GM19395 (cell line): ENCODE results near the gene BLNK.

Source experiments
- ATAC-seq: cut with Tn5 transposase; IDR thresholded peaks from one replicate; pipeline ENCODE4 v1.9.1; 2021; ENCODE audit warnings: mild to moderate bottlenecking, moderate library complexity; ENCODE audit not compliant: unreplicated experiment

BLNK gene

DNA sequence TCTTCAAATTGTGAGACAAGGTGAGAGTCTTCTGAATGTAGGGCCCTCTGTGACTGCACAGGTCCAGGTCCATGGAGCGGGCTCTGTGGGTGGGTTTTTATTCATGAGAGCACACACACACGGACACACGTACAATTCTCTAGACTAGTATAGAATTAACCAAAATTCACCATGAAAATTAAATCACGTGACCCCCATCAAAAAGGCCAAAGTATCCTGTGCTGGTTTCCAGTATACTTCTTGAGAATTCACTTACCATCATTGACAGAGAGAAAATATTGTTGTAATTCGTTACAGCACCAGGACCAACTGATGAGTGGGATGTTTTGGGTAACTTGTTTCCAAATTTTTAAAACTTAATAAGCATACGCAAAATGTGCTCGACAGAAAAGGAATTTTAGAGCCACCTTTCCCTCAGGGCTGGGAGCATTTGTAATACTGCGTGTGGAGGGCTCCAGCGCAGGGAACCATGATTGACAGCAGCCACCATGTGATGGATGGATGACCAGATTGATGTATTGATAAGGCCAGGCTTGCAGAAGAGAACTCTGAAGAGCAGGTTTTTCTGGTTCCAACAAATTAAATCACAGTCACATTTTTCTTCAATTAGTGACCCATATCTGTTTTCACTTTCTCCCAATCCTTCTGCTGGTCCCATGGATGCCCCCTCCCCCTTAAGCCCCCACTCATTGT, 18.0 kb upstream of the BLNK start:
- no peak for ATAC-seq

DNA sequence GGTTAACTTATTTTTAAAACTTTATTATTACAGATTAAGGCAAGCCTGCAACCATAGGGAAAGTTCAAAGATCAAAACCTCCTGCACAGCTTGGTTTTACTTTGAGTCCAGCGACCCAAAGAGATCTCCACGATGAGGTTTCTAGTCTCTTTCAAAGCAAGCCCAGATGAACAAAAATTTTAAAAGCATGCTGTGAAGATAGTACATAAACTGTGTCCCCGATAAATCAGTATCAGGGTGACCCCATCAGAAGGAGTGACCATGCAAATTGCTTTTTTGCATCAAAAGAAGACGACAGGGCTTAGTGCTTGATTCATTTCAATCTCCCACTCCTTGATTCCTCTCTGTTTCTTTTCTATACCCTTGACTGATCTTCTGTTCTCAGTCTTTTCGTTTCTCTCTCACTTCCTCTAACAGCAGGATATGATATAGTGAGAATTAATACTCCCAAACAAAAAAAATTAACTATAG, 16.8 kb upstream of the BLNK start:
- peak; percentile 66 for ATAC-seq

DNA sequence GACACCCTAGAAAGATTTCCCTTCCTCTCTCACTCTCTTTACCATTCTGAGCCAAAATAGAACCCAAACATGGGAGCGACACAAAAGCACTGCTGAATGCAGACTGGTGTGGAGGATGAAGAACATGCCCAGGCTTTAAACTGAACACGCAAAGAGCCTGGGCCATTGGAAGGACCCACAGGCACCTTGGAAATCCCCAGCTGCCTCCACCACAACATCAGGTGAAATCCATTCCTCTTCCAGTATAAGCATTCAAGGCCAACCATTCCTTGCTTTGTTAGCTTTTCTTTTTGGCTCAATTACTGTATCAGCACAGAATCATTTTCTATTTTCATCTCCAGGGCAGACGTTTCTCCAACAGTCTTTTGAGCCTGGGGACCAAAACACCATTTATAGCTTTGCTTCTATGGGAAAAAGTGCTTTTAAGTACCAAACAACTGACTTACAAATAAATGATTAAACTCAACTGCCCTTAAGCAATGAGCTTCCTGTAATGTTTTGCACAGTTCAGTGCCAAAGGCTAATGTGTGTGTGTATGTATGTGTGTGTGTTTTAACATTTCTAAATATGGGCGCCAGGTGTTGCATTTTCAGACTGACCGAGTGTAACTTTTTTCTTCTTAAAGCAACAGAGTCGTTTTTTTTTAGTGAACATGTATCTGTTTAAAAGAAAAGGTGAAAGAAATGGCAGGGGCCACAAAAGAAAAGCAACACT, 16.2 kb upstream of the BLNK start:
- peak; percentile 70 for ATAC-seq

DNA sequence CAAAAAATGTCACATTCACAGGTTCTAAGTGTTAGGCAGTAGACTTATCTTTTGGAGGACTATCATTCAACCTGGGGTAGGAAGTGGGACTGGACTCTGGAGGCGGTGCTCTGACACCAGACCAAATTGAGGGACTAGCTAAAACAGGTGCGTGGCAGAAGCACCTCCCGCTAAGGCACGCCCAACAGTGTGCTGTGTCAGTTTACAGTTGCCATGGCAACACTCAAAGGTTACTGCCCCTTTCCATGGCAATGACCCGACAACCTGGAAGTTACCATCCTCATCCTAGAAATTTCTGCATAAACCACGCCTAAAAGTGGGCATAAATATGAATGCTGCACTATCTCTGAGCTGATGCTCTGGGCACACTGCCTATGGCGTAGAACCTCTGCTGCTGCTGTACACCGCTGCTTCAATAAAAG, 14.0 kb upstream of the BLNK start:
- no peak for ATAC-seq

DNA sequence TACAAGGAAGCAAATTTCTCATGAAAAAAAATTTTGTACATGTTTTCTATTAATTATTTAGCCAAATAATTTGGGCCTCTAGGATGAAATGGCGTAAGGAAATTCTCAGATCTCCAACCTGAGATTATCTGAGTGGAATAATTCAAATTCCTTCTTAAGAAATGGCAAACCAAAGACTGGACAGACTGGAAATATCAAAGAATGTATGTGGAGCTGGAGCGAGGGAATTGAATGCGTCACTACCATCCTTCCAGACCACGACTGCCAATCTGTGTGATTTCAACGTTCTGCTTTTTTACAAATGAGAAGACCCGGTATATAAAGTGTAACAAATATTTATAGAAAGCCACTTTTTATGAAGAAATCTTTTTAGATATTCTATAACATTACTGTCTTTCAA, 12.4 kb upstream of the BLNK start:
- ATAC-seq = no peak

DNA sequence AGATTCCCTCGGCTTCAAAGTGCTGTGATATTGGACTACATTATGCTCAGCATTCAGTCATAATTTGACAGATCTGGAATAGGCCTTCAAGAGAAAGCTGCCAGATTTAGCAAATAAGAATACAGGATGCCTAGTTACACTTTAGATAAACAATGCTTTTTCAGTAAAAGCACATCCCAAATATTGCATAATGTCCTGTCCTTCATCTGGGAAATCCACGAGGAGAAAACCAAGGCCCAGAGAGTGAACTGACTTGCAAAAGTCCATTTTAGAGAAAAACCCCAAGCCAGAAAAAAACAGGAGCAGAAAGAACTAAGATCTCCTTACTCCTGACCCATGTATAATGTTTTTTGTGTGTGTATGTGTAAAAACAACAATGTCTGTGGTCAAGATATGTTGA, 12.0 kb upstream of the BLNK start:
- ATAC-seq = no peak

DNA sequence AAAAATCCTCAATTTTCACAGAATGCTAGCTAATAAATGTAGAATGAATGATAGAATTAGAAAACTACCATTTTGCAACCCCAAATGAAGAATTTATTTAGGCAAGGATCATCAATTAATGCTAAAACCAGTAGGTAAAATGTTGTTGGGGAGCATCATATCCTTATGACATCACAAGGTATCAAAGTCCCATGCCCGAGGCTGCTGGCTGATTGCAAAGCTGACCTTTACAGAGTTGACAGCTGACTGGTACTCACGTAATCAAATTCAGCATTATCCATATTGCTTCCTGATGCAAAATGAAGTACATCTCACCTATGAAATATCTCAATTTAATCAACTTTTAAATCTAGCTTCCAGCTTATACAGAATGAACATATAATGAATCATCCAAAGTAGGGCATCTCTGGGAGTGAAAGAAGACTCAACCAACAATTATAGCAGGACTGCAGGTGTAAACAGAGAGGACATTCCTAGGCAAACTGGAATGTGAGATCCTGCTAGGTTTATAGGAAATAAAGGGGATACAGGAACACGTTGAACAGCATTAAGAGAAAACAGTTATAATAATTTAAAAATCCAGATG, 10.2 kb upstream of the BLNK start:
- ATAC-seq = no peak

DNA sequence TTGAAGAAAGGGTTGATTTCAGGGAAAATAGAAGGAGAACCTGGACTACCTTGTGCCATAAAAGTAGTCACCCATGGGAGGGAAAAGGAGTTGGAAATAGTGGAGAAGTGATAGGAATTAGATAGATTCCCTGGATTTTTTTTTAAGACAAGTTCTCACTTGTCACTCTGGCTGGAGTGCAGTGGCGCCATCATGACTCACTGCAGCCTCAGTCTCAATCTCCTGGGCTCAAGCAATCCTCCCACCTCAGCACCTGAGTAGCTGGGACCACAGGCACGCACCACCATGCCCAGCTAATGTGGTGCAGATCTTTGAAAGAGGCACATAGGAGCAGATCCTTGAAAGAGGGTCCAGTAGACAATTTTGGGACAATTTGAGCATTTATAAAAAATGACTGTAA, 9.5 kb upstream of the BLNK start:
- ATAC-seq = no peak

DNA sequence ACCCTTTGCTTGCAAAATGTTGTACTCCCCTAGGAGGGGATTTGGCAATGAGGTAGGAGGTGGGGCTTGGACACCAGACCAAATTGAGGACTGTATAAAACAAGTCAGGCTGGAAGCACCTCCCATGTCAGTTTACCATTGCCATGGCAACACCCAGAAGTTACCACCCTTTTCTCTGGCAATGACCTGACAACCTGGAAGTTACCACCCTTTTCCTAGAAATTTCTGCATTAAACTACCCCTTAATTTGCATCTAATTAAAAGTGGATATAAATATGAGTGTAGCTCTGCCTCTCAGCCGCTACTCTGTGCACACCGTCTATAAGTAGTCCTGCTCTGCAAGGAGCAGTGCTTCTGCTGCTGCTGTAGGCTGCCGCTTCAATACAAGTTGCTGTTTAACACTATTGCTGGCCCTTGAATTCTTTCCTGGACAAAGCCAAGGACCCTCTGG, 7.8 kb upstream of the BLNK start:
- ATAC-seq = no peak

DNA sequence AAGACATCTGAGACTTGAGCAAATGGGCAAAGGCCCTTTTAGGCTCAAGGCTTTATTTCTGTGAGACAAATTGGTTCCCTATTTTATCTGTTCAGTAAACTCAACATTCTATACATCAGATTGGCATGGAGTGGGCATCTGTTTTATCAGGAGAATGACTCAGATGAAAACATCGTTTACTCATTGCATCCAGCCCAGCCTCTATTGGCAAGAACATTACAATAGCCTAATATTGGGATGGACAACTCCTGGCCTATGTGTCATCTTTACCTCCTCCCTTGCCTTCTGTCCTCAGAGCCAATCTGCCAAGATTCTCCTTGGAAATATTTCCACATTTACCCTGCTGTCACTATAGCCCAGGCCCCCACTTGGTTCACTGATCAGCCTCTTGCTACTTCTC, 5.5 kb upstream of the BLNK start:
- no peak for ATAC-seq

DNA sequence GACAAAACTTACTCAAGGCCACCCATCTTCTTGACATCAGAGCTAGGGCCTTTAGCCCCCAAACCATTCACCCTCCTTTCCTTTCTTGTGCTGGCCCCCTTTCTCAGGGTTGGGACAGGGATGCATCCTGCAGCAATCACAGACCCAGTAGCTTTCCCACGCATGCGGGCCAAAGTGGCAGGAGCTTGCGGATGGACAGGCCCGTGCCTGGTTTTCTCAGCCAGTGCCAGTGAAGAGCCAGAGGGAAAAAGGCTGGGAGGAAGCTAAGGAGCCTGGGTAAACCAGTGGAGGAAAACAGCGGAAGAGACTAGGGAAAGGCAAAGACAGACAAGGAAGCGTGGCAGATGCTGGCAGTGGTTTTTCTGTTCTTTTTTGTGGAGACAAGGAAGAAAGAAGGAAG, 5.1 kb upstream of the BLNK start:
- ATAC-seq = no peak

DNA sequence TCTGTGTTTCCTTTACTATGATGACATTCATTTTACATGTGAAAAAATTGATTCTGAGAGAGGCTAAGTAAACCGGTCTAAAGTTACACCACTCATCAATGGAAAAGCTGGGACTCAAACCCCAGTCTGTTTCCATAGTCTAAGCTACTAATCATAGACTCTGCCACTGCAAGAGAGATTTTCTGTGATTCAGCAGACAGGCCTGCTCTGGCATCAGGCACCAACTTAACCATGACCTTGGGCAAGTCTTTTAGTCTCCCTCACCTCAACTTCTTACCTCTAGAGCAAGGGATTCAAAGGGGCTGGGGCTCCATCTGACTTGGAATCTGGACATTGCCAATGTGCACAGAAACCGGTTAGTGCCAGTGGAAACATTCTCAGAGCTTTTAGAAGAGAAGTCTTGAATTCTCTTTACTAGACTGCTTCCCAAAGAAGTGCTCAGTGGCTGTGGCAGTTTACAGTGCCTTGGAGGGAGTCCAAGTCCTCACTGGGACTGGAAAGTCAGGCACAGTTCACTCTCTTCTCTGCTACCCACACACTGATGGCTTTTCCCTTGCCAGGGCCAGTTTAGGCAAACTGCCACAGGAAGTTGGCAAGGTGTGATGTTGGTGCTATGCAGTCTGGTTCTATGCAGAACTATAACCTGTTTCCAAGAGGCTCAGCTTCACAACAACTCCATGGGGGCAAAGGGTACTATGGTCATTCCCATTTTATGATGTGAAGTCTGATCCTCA, 4.5 kb upstream of the BLNK start:
- ATAC-seq = no peak

DNA sequence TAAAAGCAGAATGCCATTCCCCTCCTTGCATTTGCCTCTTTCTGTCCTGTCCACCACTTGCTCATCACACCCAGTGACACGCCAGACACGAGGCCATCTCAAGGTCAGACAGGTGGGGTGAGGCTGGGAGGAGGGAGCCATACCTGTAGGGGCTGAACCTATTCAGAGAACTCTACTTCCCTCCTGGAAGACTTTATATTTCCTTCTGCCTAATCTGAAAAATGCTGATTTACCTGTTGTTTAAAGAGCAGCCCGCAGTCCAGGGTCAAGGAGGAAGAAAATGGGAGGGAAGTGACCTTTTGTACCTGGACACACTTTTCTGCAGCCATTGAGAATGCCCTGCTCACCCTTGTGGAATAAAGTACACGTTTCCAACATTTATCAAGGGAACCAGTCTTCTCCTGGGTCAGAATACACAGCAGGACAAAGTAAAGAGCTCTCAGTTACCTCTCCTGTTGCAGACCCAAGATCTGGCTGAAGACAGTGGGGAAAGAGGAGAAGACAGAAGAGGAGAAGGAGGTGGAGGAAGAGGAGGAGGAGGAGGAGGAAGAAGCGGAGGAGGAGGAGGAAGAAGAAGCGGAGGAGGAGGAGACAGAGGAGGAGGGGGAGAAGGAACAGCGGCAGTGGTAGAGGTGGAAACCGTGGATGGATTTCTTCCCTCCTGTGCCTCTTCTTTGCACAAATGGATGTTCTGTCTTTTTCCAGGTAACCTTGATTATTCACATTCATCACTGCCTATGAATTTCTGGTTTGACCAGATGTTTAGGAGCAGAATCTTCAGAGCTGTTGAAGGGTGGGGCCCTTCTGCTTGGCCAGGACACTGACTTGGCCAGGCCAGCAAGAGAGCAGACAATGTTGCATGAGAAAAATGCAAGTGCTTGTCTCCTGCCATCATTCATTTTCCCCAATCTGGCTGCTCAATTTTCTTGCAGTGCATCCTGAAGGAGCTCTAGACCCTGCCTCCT, 1.2 kb upstream of the BLNK start:
- no peak for ATAC-seq

DNA sequence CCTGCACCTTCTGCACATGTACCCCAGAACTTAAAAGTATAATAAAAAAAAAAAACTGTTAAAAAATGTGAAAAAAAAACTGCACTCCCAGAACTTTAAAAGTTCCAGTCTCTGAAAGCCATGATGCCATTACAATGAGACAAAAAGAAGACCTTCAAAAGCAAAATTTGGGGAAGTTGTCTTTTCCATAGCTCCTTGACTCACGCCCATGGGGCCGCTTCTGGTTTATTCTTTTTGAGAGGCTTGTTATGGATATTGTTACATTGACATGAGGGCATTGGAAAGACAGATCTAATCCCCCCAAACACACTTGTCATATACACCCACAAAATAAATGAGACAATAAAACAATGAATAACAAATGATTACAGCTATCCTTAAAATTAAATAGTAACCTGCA, 798 bp downstream of the BLNK start:
- ATAC-seq = no peak

DNA sequence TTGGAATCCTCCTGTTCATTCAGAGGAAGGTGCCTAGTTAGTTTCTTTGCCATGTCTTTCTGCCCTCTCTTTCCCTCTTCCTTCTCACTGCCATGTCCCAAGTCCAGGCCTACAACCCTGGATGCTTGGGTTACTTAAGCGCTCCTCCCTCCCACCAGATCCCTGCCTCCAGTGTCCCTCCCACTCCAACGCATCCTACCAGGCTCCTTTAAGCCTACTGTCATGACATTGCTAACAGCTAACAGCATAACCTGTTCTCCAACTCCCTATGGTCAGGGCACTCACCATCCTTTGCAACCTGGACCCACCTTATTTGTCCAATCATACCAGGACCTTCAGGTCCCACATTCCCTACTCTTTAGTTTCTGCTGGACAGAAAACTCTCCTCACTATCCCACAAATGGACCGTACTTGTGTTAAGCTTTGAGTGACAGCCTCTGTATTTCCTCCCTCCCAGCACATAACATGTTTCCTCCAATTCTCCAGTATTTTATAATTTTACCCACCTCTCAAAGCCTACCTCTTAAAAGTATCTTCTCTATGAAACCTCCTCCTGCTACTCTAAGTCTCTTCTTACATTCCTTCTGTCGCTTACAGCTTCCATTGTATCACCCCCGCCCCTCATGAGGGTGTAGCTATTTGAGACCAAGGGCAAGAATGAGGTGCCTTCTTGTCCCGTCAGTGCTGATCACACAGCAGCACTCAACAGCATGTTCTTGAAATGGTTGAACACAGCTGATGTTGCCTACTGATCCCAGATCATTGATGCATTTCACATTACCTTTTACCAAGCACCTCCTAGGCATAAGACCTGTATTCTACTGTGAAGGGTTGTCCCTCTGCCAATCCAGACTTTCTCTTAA, 1.7 kb downstream of the BLNK start:
- ATAC-seq = no peak

DNA sequence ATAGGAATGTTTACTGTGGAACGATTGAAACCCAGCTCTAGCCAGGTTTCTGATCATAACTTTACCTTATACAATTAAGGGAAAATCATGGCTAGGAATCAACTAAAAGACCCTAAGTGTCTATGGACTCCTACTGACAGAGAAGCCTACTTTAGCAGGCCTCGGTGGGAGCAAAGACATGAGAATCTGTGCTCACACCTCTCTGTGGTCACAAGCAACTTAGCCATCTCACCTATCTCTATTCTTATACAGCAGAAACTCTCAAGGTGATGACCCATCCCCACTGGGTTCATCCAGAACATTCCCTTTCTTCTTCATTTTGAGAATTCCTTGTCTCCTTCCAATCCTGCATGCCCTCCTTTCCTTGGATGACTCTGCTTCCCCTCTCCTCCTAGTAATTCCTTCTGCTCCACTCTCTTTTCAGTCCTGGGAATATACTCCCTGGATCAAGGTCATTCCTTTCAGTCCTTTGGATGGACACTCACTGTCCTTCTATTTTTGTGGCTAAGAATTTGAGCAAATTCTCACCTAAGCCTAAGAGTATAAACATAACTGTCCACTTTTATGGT, 2.9 kb downstream of the BLNK start:
- no peak for ATAC-seq

DNA sequence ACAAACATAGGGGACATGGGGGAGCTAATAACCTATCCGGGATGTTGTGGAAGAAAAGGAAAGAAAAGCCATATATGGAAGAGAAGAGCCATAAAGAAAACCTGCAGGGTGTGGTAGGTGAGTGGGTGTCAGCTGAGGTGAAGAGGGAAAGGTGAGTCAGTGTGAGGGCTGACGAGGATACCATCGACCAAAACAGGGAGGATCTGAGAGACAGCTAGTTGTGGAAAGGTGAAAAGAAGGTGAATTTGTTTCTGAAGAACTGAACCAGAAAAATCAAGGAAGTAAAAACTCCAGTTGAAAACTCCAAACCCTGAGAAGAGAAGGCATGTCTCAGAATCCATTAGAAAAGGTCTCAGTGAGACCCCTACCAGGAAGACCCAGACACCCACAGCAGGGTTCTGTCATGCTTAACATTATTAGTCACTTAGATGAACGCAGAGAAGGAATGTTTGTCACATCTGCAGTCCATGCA, 4.1 kb downstream of the BLNK start:
- ATAC-seq = no peak

DNA sequence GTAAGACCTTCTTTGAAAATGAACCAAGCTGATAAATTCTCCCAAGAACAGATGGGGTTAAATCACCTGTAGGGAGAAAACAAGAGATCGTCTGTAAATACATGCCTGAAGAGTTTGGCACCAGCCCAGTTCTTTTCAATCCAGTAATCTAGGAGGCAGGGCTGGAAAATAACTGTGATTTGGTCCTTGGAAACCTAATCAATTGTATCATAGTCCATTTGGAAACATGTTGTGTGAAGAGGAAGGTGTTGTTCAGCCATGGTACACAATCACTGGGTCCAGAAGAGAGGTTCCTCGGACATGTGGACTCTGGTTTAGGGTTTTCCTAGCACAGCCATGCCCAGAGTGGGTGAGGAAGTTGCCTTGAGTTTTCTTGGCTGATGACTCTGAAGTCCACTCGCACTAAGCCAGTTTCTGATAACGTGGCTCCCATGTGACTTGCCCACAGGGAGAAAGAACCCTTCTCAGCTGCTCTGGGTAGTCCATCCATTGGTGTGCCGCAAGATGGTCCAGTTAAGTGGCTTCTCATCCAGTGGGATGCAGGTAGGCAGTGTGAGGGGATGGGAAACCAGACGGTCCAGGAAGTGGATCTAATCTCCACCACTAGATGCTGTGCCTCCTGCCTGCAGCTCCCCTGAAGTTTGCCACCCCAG, 5.1 kb downstream of the BLNK start:
- ATAC-seq = no peak
